Pericardium fibroblast (primary cell): Measurements from ENCODE around the gene PRKCA. TPM values are rescaled to one million over a fixed set of nuclear protein-coding genes. Genes with fewer than 3 reads are reported as not detected.

Source experiments
- total RNA-seq: library from RNA; depleted of rRNA; stranded (reverse); fragments of >200 nt; gene quantifications from 2 replicates; pipeline ENCODE4 v1.2.3, GENCODE V29; 2015

The PRKCA gene
- total RNA-seq: 18.6 and 23.8 TPM in 2 replicates

DNA sequence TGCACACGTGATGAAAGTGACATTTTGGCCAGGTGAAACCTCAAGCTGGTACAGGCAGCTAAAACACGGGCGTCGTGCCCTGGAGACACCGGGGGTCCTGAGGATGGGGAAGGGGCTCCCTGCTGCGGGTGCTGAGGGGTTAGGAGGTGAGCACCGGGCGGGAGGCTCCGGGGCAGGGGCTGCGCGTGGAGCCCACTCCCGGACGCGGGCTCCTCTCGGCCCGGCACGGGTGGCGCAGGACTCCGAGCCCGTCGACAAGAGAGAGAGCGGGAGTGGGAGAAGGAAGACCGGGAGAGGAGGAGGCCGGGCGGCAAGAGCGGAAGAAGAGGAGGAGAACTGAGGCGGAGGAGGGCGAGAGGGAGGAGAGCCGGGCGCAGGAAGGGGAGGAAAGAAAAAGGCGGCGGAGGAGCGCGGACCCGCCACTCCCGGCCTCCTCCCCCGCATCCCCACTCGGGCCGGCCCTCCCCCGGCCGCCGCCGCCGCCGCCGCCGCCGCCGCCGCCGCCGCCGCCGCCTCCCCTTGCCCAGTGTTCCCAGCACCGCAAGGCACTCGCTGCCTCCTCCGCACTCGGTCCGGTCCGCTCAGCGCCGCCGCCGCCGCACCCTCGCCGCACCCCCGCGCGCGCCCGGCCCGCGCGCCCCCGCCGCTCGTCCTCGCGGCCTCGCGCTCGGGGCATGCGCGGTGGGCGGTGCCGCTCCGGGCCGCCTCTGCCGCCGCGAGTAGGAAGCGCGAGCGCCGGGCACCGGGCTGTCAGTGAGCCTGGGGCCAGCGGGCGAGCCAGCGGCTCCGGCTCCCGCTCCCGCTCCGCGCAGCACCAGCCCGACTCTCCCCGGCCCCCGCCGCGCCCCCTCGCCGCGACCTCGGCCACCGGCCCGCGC lies at the start of gene PRKCA:
Gene PRKCA, plus strand, starts transcription at position 750 of the 878 bp plus-strand sequence.

DNA sequence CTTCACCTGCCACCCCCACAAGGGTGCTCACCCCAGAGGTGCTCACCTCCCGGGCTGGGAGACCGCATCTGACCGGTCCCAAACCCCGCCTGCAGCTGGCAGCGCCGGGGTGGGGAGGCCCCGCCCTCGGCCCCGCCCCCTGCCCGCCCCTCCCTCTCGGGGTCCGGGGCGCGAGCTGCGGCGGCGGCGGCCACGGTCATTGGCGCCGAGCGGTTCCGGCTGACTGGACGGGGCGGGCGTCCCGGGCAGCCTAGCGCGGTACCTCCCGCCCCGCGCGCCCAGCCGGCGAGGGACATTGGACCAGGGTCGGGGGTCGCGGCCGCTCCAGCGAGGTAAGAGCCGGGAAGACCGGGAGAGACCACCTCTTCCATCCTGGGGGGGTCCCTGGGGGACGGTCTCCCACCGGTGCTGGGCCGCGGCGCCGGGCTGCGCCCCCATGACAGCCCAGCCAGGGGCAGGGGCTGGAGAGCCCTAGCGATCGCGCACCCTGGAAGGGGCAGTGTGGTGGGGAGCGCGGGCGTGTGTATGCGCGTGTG lies 532.6 kb downstream of the PRKCA start, which contains the start of gene CACNG5:
Gene CACNG5, plus strand, starts transcription at position 199 of the 536 bp plus-strand sequence. CDS start 42,216 bp downstream, outside the sequence.

Other genes starting within 250 kb of the PRKCA start
- gene CEP112, start 110.5 kb upstream of the PRKCA start, total RNA-seq: 7.8 and 9.4 TPM in 2 replicates
- not detected in 2 replicates for gene APOH, start 73.2 kb upstream of the PRKCA start, total RNA-seq